ENCODE data around the gene ANKRD39.
"Not testable (repeated sequence)": the region's sequence is repeated elsewhere in the genome, so short reads cannot be mapped to it uniquely, and the experiment has no call there.

The ANKRD39 gene

GRCh38 chr2:96805946-96806345 lies 51.9 kb downstream of the ANKRD39 start:
- not testable (repeated sequence) for DNase-seq, ATAC-seq, H3K4me1 Mint-ChIP-seq, H3K27me3 Mint-ChIP-seq, H3K4me3 Mint-ChIP-seq, H3K9me3 Mint-ChIP-seq, H3K27ac Mint-ChIP-seq

GRCh38 chr2:96804986-96805385 lies 52.8 kb downstream of the ANKRD39 start:
- Mint-ChIP-seq H3K27me3 (no peaks in the 10 kb centered on the region), H3K9me3 (no peaks in the 10 kb centered on the region), H3K4me3 (no peak overlapping the region), H3K4me1 (peaks cover 8% of the 10 kb centered on the region), H3K27ac (no peak overlapping the region)
- ATAC-seq, result no peak
- DNase-seq, result no peak

- Mint-ChIP-seq H3K4me1 (peaks cover 8% of the 10 kb centered on the region), H3K27me3 (no peaks in the 10 kb centered on the region), H3K9me3 (no peaks in the 10 kb centered on the region), H3K4me3 (no peak overlapping the region), H3K27ac (no peak overlapping the region)
- ATAC-seq (no peak), DNase-seq (no peak)
Observed at GRCh38 chr2:96802721-96803120, 55.1 kb downstream of the ANKRD39 start.

- DNase-seq (no peak), ATAC-seq (no peak)
- H3K9me3 Mint-ChIP-seq, result no peaks in the 10 kb centered on the region
- no peak overlapping the region for H3K4me3 Mint-ChIP-seq
- no peak overlapping the region for H3K27ac Mint-ChIP-seq
- H3K4me1 Mint-ChIP-seq, result peaks cover 8% of the 10 kb centered on the region
- no peaks in the 10 kb centered on the region for H3K27me3 Mint-ChIP-seq
Observed at GRCh38 chr2:96801786-96802595, 55.8 kb downstream of the ANKRD39 start.

- Mint-ChIP-seq H3K9me3 (no peaks in the 10 kb centered on the region), H3K27me3 (no peaks in the 10 kb centered on the region), H3K27ac (no peak overlapping the region), H3K4me1 (peaks cover 2% of the 10 kb centered on the region), H3K4me3 (no peak overlapping the region)
- ATAC-seq (peak; percentile 95), DNase-seq (peak; percentile 64 to 72)
Observed at GRCh38 chr2:96801005-96801785, 56.6 kb downstream of the ANKRD39 start.

GRCh38 chr2:96800061-96801004 lies 57.5 kb downstream of the ANKRD39 start:
- Mint-ChIP-seq H3K27me3 (no peaks in the 10 kb centered on the region), H3K27ac (no peak overlapping the region), H3K9me3 (no peaks in the 10 kb centered on the region), H3K4me3 (no peak overlapping the region), H3K4me1 (no peaks in the 10 kb centered on the region)
- DNase-seq (no peak), ATAC-seq (peak; percentile 49)

- Mint-ChIP-seq H3K27ac (peak overlapping the region in 1 of 2 donors; percentile 40), H3K9me3 (no peaks in the 10 kb centered on the region), H3K4me3 (no peak overlapping the region), H3K27me3 (no peaks in the 10 kb centered on the region), H3K4me1 (no peaks in the 10 kb centered on the region)
- ATAC-seq (no peak), DNase-seq (no peak)
Observed at GRCh38 chr2:96799623-96799935, 58.2 kb downstream of the ANKRD39 start.

GRCh38 chr2:96798733-96799622 lies 58.8 kb downstream of the ANKRD39 start:
- DNase-seq (no peak), ATAC-seq (no peak)
- H3K9me3 Mint-ChIP-seq, result no peaks in the 10 kb centered on the region
- no peaks in the 10 kb centered on the region for H3K4me1 Mint-ChIP-seq
- H3K4me3 Mint-ChIP-seq, result no peak overlapping the region
- no peak overlapping the region for H3K27ac Mint-ChIP-seq
- H3K27me3 Mint-ChIP-seq, result no peaks in the 10 kb centered on the region
